NCI-H187 treated with DMSO at 0.1 percent for 48 hours (cell line): ENCODE measurements around the gene EXO1.
"Not testable (repeated sequence)": the region's sequence is repeated elsewhere in the genome, so short reads cannot be mapped to it uniquely, and the experiment has no call there.

Experiments used
- DNase-seq: peaks from one replicate; lab custom pipeline; 2025; lab: John Stamatoyannopoulos, UW

EXO1 gene

GRCh38 chr1:241847796-241848685 is at the start of gene EXO1:
EXO1 (plus strand) TSS chr1:241848204; CDS start chr1:241850426, 2,222 bp downstream.
- no peak for DNase-seq

- DNase-seq = no peak
Measured at GRCh38 chr1:241799416-241799815, 48.6 kb upstream of the EXO1 start.

- DNase-seq = no peak
Measured at GRCh38 chr1:241800640-241801039, 47.4 kb upstream of the EXO1 start.

- no peak for DNase-seq
Measured at GRCh38 chr1:241802863-241803262, 45.1 kb upstream of the EXO1 start.

GRCh38 chr1:241804706-241805105 is 43.3 kb upstream of the EXO1 start:
- DNase-seq = not testable (repeated sequence)

GRCh38 chr1:241808265-241808664 is 39.7 kb upstream of the EXO1 start:
- no peak for DNase-seq

GRCh38 chr1:241810769-241811405 is 37.1 kb upstream of the EXO1 start:
- no peak for DNase-seq

- DNase-seq = no peak
Measured at GRCh38 chr1:241813768-241814320, 34.2 kb upstream of the EXO1 start.

DNA sequence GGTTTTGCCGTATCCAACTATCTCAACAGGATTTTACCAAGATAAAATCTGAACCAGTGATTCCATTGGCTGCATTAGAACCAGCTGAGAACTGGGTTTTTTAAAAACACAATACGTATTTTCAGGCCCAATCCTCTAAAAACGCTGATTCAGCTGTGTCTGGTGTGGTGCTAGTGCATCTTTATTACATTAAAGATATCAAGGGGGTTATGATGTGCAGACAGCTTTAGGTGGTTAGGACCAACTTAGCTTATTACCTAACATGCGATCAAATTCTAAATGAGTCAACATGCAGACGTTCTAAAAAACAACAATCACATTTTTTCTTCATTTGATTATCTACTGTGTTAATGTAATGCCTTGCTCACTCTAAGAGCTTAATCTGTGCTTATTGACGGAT is 32.0 kb upstream of the EXO1 start:
- no peak for DNase-seq

GRCh38 chr1:241817331-241817792 is 30.6 kb upstream of the EXO1 start:
- no peak for DNase-seq

- no peak for DNase-seq
Measured at GRCh38 chr1:241817956-241818612, 29.9 kb upstream of the EXO1 start.

DNA sequence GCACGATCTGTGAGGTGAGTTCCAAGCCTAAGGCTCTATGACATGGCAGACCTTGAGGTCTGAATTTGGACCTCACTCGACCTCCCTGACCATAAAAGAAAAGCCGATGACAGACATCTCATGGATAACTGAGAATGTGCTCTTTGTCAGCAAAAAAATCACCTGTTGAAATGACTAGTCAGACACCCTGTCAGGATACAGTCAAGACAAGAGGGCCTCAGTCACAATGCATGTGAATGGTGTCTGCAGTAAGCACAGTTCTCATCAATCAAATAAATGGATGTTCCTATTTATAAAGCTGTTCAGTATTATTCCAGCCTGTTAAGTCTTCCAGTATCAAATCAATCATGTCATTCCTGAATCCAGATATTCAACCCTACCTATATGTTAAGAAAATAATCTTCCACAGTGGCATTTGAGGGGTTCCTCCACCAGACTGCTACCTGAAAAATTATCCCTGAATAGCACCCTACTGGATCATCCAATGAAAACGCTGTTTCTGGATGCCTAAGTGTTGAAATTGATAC is 28.6 kb upstream of the EXO1 start:
- DNase-seq = no peak

- DNase-seq = no peak
Measured at GRCh38 chr1:241821363-241821762, 26.6 kb upstream of the EXO1 start.

DNA sequence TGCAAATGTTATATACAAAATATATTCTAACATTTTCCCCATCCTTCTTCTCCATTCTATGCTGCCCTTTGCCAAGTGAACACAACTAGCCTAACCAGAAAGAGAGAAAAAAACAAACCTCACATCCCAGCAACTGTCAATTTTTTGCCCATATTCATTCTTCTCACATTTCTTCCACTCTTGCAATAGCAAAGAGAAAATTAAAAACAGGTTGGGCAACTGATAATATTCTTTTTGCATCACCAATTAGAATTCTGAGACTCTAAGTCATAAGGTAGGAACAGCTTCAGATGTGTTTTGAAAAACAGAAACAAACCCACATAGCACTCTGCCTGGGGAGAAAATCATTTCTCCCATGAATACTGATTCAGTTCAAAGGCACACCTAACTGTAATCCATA is 25.2 kb upstream of the EXO1 start:
- no peak for DNase-seq

DNA sequence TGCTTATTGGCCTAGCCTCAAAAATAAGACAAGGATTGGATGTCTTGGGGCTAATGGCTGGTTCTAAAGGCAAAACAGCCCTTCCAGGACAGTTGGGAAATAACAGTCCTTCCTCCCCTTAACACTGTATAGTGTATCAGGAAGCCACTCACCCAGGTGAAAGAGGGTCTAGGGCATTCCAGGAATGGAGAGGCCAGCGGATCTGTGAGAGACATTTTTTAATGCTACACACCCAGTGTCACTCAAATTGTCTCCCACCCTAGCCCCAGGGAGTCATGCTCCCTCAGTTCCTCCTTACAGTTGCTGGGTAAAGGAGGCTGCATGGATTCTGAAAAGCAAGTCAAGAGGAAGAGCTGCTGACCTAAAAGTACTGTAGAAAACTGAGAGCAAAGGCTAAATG is 24.1 kb upstream of the EXO1 start:
- DNase-seq = no peak

DNA sequence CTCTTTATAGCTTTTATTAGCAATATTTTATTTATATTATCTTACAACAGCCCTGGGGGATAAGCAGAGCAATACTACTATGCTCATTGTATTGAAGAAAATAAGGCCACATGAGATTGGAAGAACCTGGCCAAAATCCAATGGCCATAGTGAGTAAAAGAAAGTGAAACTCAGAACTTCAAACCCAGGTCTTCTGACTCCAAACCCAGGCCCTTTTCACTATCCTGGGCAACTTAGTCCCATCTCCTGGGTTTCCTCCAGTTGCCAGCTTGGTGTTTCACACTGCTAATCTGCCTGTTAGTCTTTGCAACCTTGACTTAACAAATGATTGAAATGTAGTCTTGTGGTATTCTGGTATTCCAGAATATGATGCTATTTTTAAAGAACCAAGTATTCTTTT is 22.4 kb upstream of the EXO1 start:
- DNase-seq = no peak

GRCh38 chr1:241826613-241827012 is 21.4 kb upstream of the EXO1 start:
- DNase-seq = not testable (repeated sequence)

DNA sequence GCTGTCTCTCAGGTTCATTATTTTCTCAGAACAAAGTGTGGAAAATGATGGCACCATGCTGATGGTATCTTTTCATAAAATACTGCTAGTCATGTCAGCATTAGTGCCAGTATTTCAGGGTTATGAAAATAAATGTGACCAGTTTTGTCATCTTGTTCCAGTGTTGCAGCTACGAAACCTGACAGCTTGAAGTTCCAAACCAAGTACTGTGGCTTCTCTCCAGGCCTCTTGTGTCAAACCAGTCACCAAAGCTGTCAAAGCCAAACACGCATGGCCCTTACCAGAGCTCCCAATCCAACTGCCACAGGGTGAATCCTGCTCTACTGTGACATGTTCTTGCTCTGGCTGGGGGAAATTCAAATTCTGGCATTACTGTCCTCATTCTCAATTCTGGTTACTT is 20.7 kb upstream of the EXO1 start:
- DNase-seq = no peak

GRCh38 chr1:241828463-241829021 is 19.5 kb upstream of the EXO1 start:
- DNase-seq = no peak

DNA sequence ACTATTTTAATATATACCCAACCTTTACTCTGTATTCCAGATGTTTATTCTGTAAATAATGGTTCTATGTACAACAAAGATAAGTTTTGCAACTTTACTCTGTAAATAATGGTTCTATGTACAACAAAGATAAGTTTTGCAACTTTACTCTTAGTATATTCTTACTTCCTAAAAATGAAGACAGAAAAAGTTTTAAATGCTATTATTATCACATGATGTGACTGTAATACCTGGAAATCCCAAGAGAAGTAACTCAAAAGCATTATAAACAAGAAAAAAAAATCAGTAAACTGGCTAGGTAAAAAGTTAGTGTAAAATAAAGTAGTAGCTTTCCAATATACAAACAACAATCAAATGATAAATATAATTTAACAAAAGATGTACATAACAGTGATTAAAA is 18.5 kb upstream of the EXO1 start:
- no peak for DNase-seq

DNA sequence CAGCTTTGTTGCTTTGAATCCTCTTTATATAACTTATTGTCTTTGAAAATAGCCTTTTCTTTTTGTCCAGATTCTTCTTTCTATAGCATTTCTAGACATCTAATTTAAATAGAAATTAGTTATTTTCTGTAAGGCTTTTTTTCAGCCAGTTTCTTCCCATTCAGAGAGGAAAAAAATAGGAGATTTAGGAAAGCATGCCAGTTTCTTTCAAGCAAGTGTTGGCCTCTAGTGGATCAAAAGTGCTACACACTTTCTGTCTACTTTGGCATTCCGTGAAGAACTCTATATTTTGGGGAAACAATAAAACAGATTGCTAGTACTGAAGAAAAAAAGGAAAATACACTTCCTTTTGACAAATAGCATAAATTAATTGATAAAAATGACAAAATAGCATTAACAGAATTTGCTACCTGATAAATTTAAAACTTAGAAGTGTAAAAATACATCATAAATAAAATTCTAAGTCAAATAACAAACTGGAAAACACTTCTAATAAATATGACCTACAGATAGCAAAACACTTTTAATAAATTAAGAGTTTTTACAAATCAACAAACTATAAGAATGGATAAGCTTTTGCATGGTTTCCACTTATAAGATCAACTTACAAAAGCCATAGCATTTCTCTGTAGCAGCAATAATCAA is 13.1 kb upstream of the EXO1 start:
- DNase-seq = no peak
